Activated T-cell treated with anti-CD3 and anti-CD28 coated beads, Interleukin-2, amount 50 U/mL, for 4 hours (primary cell): ENCODE measurements around the gene CADPS. TPM values are rescaled to one million over a fixed set of nuclear protein-coding genes. Genes with fewer than 3 reads are reported as not detected.

Experiments used
- ATAC-seq, 2 donors: fragments of 200-7000 bp; cut with Tn5 transposase; one replicate each; pipeline ENCODE4 v1.10.0; 2021
- DNase-seq: peaks from one replicate; pipeline ENCODE4 v3.0.0-alpha.2; 2020
- H3K27me3 Mint-ChIP-seq: one replicate; pipeline ENCODE4 v1.8.0; 2021; ENCODE audit warnings: low read depth, mixed read lengths
- H3K36me3 Mint-ChIP-seq: one replicate; pipeline ENCODE4 v1.8.0; 2022; ENCODE audit warnings: mixed read lengths; ENCODE audit not compliant: insufficient read depth
- H3K4me1 Mint-ChIP-seq: one replicate; pipeline ENCODE4 v1.8.0; 2021; ENCODE audit warnings: low read depth, mixed read lengths
- H3K4me3 Mint-ChIP-seq: one replicate; pipeline ENCODE4 v1.8.0; 2021; ENCODE audit warnings: mild to moderate bottlenecking, moderate library complexity, mixed read lengths
- H3K9me3 Mint-ChIP-seq: one replicate; pipeline ENCODE4 v1.8.0; 2021; ENCODE audit warnings: mixed read lengths
- total RNA-seq, 3 donors: library from RNA; stranded (reverse); gene quantifications; one replicate each; pipeline ENCODE4 v1.2.1, GENCODE V29; 2021

Gene CADPS
- total RNA-seq, 3 donors from 2014 or later, result not detected

- Mint-ChIP-seq H3K36me3 (no peaks in the 10 kb centered on the region), H3K27me3 (no peaks in the 10 kb centered on the region), H3K9me3 (no peaks in the 10 kb centered on the region), H3K4me3 (no peak overlapping the region), H3K4me1 (no peaks in the 10 kb centered on the region)
- DNase-seq (no peak), ATAC-seq (no peak)
These were observed 64.1 kb downstream of the CADPS start for GRCh38 chr3:62811119-62811518.

DNA sequence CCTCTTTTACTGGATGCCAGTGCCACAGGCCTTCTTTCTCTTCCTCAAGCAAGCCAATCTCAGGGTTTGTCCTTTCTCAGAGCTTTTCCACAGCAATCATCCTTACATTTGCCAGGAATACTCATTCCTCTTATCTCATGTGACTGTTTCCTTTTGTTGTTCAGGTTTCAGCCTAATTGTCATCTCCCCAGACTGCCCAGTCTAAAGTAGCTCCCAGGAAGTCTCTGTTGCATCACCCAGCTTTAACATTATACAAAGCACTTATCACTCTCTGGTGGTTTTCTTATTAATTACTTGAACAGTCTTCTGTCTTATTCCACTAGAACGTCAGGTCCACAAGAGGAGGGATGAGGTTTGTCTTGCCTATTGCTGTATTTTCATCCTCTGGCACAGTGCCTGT is 65.8 kb downstream of the CADPS start:
- H3K4me1 Mint-ChIP-seq, result no peaks in the 10 kb centered on the region
- DNase-seq, result no peak
- no peak overlapping the region for H3K4me3 Mint-ChIP-seq
- no peaks in the 10 kb centered on the region for H3K27me3 Mint-ChIP-seq
- no peaks in the 10 kb centered on the region for H3K36me3 Mint-ChIP-seq
- ATAC-seq, result no peak
- H3K9me3 Mint-ChIP-seq, result no peaks in the 10 kb centered on the region

DNA sequence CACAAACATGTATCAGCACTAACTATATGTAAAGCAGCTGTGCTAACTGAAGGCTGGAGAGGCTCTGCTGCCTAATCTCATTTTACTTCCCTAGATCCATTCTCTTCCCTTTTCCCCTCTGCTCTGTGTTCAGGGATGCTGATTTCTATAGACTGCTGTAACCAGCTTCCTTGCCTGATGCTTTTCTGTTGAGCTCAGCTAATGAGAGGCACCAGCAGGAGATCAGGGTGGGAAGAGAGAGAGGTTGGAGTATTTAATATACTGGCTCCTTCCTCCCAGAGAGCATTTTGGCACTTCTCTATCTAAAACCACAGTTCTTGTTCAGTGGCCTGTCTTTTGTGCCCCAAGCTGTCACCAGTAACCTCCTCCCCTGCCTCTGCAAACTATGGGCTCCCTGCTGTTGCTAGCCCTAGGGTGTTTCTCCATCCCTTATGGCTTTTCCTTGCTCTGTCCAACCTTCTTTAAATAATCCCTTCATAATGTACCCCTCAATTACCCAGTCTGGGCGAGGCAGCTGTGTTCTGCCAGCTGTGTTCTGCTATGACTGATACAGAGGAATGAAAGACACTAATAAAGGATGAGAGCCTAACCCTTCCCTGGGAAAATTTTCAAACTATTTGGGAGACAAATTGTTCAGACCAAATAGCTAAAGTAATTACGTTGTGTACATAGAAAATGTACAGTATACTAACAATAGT is 69.5 kb downstream of the CADPS start:
- Mint-ChIP-seq H3K9me3 (no peaks in the 10 kb centered on the region), H3K4me1 (no peaks in the 10 kb centered on the region), H3K4me3 (no peak overlapping the region), H3K27me3 (no peaks in the 10 kb centered on the region), H3K36me3 (no peaks in the 10 kb centered on the region)
- no peak for ATAC-seq
- no peak for DNase-seq

- Mint-ChIP-seq H3K9me3 (no peaks in the 10 kb centered on the region), H3K36me3 (no peaks in the 10 kb centered on the region), H3K4me3 (no peak overlapping the region), H3K4me1 (no peaks in the 10 kb centered on the region), H3K27me3 (no peaks in the 10 kb centered on the region)
- ATAC-seq (no peak), DNase-seq (no peak)
These were observed 70.1 kb downstream of the CADPS start for GRCh38 chr3:62805106-62805505.

- Mint-ChIP-seq H3K9me3 (peaks cover 4% of the 10 kb centered on the region), H3K36me3 (no peaks in the 10 kb centered on the region), H3K4me3 (no peak overlapping the region), H3K27me3 (no peaks in the 10 kb centered on the region), H3K4me1 (no peaks in the 10 kb centered on the region)
- ATAC-seq, result no peak
- no peak for DNase-seq
These were observed 71.9 kb downstream of the CADPS start for GRCh38 chr3:62803276-62803675.

GRCh38 chr3:62798000-62798399 is 77.2 kb downstream of the CADPS start:
- Mint-ChIP-seq H3K9me3 (peaks cover 4% of the 10 kb centered on the region), H3K4me1 (no peaks in the 10 kb centered on the region), H3K27me3 (no peaks in the 10 kb centered on the region), H3K4me3 (no peak overlapping the region), H3K36me3 (no peaks in the 10 kb centered on the region)
- ATAC-seq (no peak), DNase-seq (no peak)

DNA sequence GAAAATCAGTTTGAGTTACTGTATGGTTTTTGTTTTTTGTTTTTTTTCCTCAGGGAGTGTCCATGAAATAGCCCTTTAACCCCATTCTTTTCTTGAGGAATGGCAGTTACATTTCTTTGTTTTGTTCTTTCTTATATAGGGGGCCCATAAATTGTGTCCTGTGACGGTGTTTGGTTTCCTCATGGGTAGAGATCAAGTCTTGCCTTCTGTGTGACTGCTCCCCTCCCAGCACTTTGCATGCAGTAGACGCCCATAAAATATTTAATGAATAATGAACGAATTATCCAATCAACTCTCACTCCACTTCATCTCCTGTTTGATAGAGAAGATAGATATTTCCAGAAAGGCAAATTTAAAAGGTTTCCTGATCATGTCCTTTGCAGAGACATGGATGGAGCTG is 78.1 kb downstream of the CADPS start:
- Mint-ChIP-seq H3K4me3 (no peak overlapping the region), H3K36me3 (no peaks in the 10 kb centered on the region), H3K27me3 (no peaks in the 10 kb centered on the region), H3K9me3 (peaks cover 4% of the 10 kb centered on the region), H3K4me1 (no peaks in the 10 kb centered on the region)
- DNase-seq, result no peak
- no peak for ATAC-seq

GRCh38 chr3:62795978-62796657 is 79.1 kb downstream of the CADPS start:
- ATAC-seq (no peak), DNase-seq (no peak)
- H3K36me3 Mint-ChIP-seq, result no peaks in the 10 kb centered on the region
- H3K4me1 Mint-ChIP-seq, result no peaks in the 10 kb centered on the region
- H3K9me3 Mint-ChIP-seq, result peaks cover 4% of the 10 kb centered on the region
- H3K4me3 Mint-ChIP-seq, result no peak overlapping the region
- no peaks in the 10 kb centered on the region for H3K27me3 Mint-ChIP-seq

DNA sequence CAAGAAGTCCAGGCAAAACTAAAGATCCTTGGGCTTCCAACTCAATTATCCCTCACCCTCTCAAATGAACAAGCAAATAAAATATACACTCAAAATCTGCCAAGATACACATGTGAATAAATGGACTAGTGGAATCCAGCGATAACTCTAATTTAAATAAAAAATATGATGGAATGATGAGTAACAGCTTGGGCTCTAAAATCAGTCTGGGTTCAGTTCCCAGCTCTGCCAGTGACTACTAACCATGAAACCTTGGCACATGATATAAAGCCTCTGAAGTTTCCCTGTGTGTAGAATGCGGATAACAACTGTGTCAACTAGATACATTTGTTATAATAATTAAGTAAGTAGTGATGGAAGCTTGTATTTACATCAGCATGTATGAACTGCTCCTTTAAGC is 81.3 kb downstream of the CADPS start:
- DNase-seq, result no peak
- H3K4me1 Mint-ChIP-seq, result no peaks in the 10 kb centered on the region
- no peaks in the 10 kb centered on the region for H3K27me3 Mint-ChIP-seq
- no peak overlapping the region for H3K4me3 Mint-ChIP-seq
- no peaks in the 10 kb centered on the region for H3K36me3 Mint-ChIP-seq
- H3K9me3 Mint-ChIP-seq, result no peaks in the 10 kb centered on the region
- no peak for ATAC-seq

DNA sequence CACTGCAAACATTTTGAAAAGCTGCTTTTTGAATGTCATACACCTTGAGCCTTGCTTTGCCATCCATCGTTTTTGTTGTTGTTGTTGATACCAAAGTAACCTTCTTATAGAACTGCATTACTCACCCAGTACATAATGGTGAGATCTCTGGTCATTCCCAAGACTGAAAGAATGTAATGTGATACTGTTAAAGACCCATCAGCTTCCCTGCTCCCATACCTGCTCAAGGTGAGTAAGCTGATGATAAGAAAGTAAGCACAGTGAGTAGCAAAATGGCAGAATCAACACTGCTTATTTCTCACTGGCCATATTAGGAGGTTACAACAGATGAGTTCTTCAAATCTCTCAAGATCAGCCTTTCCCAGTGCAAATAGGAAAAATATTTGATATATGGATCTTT is 89.8 kb downstream of the CADPS start:
- no peaks in the 10 kb centered on the region for H3K36me3 Mint-ChIP-seq
- H3K4me1 Mint-ChIP-seq, result no peaks in the 10 kb centered on the region
- ATAC-seq (no peak), DNase-seq (no peak)
- no peaks in the 10 kb centered on the region for H3K27me3 Mint-ChIP-seq
- H3K4me3 Mint-ChIP-seq, result no peak overlapping the region
- no peaks in the 10 kb centered on the region for H3K9me3 Mint-ChIP-seq

- Mint-ChIP-seq H3K36me3 (no peaks in the 10 kb centered on the region), H3K4me1 (no peaks in the 10 kb centered on the region), H3K9me3 (no peaks in the 10 kb centered on the region), H3K4me3 (no peak overlapping the region), H3K27me3 (no peaks in the 10 kb centered on the region)
- no peak for ATAC-seq
- no peak for DNase-seq
These were observed 94.1 kb downstream of the CADPS start for GRCh38 chr3:62781121-62781520.

GRCh38 chr3:62777674-62778073 is 97.5 kb downstream of the CADPS start:
- H3K4me3 Mint-ChIP-seq, result no peak overlapping the region
- ATAC-seq (no peak), DNase-seq (no peak)
- no peaks in the 10 kb centered on the region for H3K27me3 Mint-ChIP-seq
- no peaks in the 10 kb centered on the region for H3K36me3 Mint-ChIP-seq
- no peaks in the 10 kb centered on the region for H3K9me3 Mint-ChIP-seq
- H3K4me1 Mint-ChIP-seq, result no peaks in the 10 kb centered on the region

DNA sequence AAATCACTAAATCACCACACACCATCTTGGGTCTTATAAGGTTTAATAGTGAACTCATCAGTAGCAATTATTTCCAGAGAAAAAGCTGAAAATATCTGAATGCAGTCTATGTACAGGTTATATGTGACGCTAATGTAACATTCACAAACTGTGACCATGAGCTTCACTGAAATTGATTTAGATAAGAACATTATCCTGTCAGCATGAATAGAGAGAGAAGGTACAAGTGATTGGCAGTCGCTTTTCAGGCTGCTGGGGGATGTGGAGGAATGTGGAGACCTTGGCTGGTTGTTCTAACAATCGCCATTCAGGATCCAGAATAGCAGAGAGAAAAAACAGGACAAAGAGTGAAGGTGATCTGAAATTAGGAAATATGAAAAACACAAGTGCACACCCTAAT is 98.1 kb downstream of the CADPS start:
- no peaks in the 10 kb centered on the region for H3K9me3 Mint-ChIP-seq
- ATAC-seq, result no peak
- no peak for DNase-seq
- no peaks in the 10 kb centered on the region for H3K4me1 Mint-ChIP-seq
- H3K27me3 Mint-ChIP-seq, result no peaks in the 10 kb centered on the region
- no peaks in the 10 kb centered on the region for H3K36me3 Mint-ChIP-seq
- H3K4me3 Mint-ChIP-seq, result no peak overlapping the region

- DNase-seq, result no peak
- H3K36me3 Mint-ChIP-seq, result no peaks in the 10 kb centered on the region
- peaks cover 3% of the 10 kb centered on the region for H3K9me3 Mint-ChIP-seq
- no peak for ATAC-seq
- H3K27me3 Mint-ChIP-seq, result peaks cover 2% of the 10 kb centered on the region
- H3K4me1 Mint-ChIP-seq, result no peaks in the 10 kb centered on the region
- no peak overlapping the region for H3K4me3 Mint-ChIP-seq
These were observed 101.0 kb downstream of the CADPS start for GRCh38 chr3:62774221-62774620.

DNA sequence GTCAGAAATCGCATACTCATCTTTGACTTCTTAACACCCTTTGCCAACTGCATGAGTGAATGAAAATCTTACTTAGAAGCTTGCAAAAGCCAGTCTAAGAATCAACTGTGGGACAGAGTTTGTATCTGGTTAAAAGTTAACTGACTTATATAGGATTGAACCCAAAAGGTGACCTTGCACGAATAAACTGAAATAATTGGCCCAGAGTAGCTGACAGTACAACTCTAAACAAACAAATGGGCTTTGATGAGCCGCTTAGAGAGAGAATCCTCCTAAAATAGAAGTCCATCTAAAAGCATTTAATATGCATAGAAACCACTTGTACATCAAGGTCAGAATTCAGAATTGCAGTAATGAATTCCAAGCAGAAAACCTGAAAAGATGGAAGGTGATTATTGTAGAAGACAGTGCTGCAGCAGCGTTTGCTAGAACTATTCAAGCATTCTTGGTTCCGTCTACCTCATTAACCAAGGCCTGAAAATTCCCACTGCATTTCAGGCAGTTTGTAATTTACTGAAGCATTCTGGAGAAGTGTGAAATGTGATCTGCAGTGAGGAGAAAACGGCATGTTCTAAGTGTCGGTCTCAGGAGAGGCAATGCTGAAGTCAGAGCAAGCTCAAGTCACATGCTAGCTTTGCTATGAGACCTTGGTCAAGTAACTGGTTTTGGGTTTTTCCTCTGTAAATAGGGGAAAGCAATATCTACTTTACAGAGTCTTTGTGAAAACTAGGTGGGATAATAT is 103.7 kb downstream of the CADPS start:
- H3K4me3 Mint-ChIP-seq, result no peak overlapping the region
- H3K4me1 Mint-ChIP-seq, result no peaks in the 10 kb centered on the region
- DNase-seq (no peak), ATAC-seq (no peak)
- no peaks in the 10 kb centered on the region for H3K36me3 Mint-ChIP-seq
- H3K9me3 Mint-ChIP-seq, result peaks cover 3% of the 10 kb centered on the region
- peaks cover 2% of the 10 kb centered on the region for H3K27me3 Mint-ChIP-seq
